GM12865 (cell line): Measurements from ENCODE around the gene RAB44.

ENCODE experiments used
- DNase-seq: peaks from one replicate; pipeline ENCODE4 v3.0.0; 2010; ENCODE audit warnings: low read depth
- H3K4me3 ChIP-seq: 2 replicates; pipeline ENCODE4 v1.5.1; 2011; ENCODE audit warnings: mild to moderate bottlenecking, low read depth, low read length, control low read depth
- CTCF ChIP-seq: IDR thresholded peaks from 2 replicates; pipeline ENCODE4 v1.5.1; 2011; ENCODE audit warnings: low read length, control low read depth, low read depth, inconsistent platforms; ENCODE audit not compliant: insufficient read depth; ENCODE audit errors: missing control alignments

RAB44 gene

GRCh38 chr6:36731622-36732310 lies 34.1 kb downstream of the RAB44 start:
- no peak for DNase-seq

GRCh38 chr6:36733300-36733699 lies 35.7 kb downstream of the RAB44 start:
- H3K4me3 ChIP-seq = no peak overlapping the region
- TF ChIP-seq CTCF = no peak
- DNase-seq = no peak

More at GRCh38 chr6:36731622-36732310, 34.1 kb downstream of the RAB44 start:
- no peak for TF ChIP-seq CTCF
- no peak overlapping the region for H3K4me3 ChIP-seq

- H3K4me3 ChIP-seq = no peak overlapping the region
- TF ChIP-seq CTCF = no peak
- DNase-seq = no peak
Observed at GRCh38 chr6:36734486-36735060, 36.9 kb downstream of the RAB44 start.

GRCh38 chr6:36735110-36736071 lies 37.8 kb downstream of the RAB44 start:
- DNase-seq = peak; percentile 43
- no peak for TF ChIP-seq CTCF
- H3K4me3 ChIP-seq = no peak overlapping the region

GRCh38 chr6:36737043-36737785 lies 39.6 kb downstream of the RAB44 start:
- no peak for DNase-seq
- TF ChIP-seq CTCF = no peak
- H3K4me3 ChIP-seq = no peak overlapping the region

GRCh38 chr6:36738108-36738507 lies 40.5 kb downstream of the RAB44 start:
- TF ChIP-seq CTCF = no peak
- no peak for DNase-seq

More at GRCh38 chr6:36738108-36738507, 40.5 kb downstream of the RAB44 start:
- no peak overlapping the region for H3K4me3 ChIP-seq
